ENCODE measurements around the gene CEP72. TPM values are rescaled to one million over a fixed set of nuclear protein-coding genes. Genes with fewer than 3 reads are reported as not detected.

CEP72 gene
- polyA plus RNA-seq, 1 donor (not counting 4 experiments of a cell fraction or from before 2014, with no cell fraction given) = 4.5 TPM

- no peak overlapping the region for H2AFZ ChIP-seq (ENCODE audit: control insufficient read depth, low read length)
- no peaks in the 10 kb centered on the region for H3K9me1 ChIP-seq (ENCODE audit: control insufficient read depth, extremely low read depth, insufficient read depth, low read length)
- FAIRE-seq (no peak), DNase-seq (ENCODE audit: low read depth, low spot score) (no peak)
- H3K4me1 ChIP-seq (ENCODE audit: control insufficient read depth, extremely low read depth, insufficient read depth, low read length) = no peaks in the 10 kb centered on the region
- H3K27me3 ChIP-seq (ENCODE audit: control insufficient read depth, extremely low read depth, insufficient read depth, low read length) = peaks cover 10% of the 10 kb centered on the region
- H3K9me3 ChIP-seq (ENCODE audit: control insufficient read depth, low read depth, low read length) = no peaks in the 10 kb centered on the region
- dilution Hi-C loops (cut with MboI; ENCODE audit: extremely low pct_ligation_motif_present, low sequenced_read_pairs) = no loop called here
- no peak for TF ChIP-seq EZH2 (IDR thresholded peaks at IDR 0.05; ENCODE audit: low read length)
- TF ChIP-seq, protein P1, sequence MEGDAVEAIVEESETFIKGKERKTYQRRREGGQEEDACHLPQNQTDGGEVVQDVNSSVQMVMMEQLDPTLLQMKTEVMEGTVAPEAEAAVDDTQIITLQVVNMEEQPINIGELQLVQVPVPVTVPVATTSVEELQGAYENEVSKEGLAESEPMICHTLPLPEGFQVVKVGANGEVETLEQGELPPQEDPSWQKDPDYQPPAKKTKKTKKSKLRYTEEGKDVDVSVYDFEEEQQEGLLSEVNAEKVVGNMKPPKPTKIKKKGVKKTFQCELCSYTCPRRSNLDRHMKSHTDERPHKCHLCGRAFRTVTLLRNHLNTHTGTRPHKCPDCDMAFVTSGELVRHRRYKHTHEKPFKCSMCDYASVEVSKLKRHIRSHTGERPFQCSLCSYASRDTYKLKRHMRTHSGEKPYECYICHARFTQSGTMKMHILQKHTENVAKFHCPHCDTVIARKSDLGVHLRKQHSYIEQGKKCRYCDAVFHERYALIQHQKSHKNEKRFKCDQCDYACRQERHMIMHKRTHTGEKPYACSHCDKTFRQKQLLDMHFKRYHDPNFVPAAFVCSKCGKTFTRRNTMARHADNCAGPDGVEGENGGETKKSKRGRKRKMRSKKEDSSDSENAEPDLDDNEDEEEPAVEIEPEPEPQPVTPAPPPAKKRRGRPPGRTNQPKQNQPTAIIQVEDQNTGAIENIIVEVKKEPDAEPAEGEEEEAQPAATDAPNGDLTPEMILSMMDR (optimal IDR thresholded peaks at IDR 0.05 in 1 of 3, IDR thresholded peaks at IDR 0.05 in 1 of 3, conservative IDR thresholded peaks at IDR 0.05 in 1 of 3; ENCODE audit: extremely low read depth in 1 of 3, insufficient read depth in 2 of 3, low read length in 3 of 3) = no peak
- H3K79me2 ChIP-seq (ENCODE audit: control insufficient read depth, insufficient read depth, low read length) = no peaks in the 10 kb centered on the region
- no peak overlapping the region for H3K9ac ChIP-seq (ENCODE audit: control insufficient read depth, extremely low read depth, insufficient read depth, low read length)
- H3K4me3 ChIP-seq (ENCODE audit: control insufficient read depth in 2 of 3, extremely low read depth in 1 of 3, insufficient read depth in 2 of 3, low read depth in 1 of 3, low read length in 3 of 3) = no peak overlapping the region
- no peak overlapping the region for H3K27ac ChIP-seq (ENCODE audit: control insufficient read depth, insufficient read depth, low read length)
- no peaks in the 10 kb centered on the region for H3K36me3 ChIP-seq (ENCODE audit: control insufficient read depth in 2 of 2, extremely low read depth in 1 of 2, insufficient read depth in 2 of 2, low read length in 2 of 2)
- no peaks in the 10 kb centered on the region for H4K20me1 ChIP-seq (ENCODE audit: control insufficient read depth, extremely low read depth, insufficient read depth, low read length)
- H3K4me2 ChIP-seq (ENCODE audit: control insufficient read depth, extremely low read depth, insufficient read depth, low read depth, low read length) = no peak overlapping the region
Measured at GRCh38 chr5:600886-601541, 11.1 kb upstream of the CEP72 start.

GRCh38 chr5:601771-602465 is 10.2 kb upstream of the CEP72 start:
- no peak overlapping the region for H2AFZ ChIP-seq (ENCODE audit: control insufficient read depth, low read length)
- no peak overlapping the region for H3K4me3 ChIP-seq (ENCODE audit: control insufficient read depth in 2 of 3, extremely low read depth in 1 of 3, insufficient read depth in 2 of 3, low read depth in 1 of 3, low read length in 3 of 3)
- no peaks in the 10 kb centered on the region for H3K36me3 ChIP-seq (ENCODE audit: control insufficient read depth in 2 of 2, extremely low read depth in 1 of 2, insufficient read depth in 2 of 2, low read length in 2 of 2)
- no peak overlapping the region for H3K9ac ChIP-seq (ENCODE audit: control insufficient read depth, extremely low read depth, insufficient read depth, low read length)
- TF ChIP-seq, protein P1 (optimal IDR thresholded peaks at IDR 0.05 in 1 of 3, IDR thresholded peaks at IDR 0.05 in 1 of 3, conservative IDR thresholded peaks at IDR 0.05 in 1 of 3; ENCODE audit: extremely low read depth in 1 of 3, insufficient read depth in 2 of 3, low read length in 3 of 3) = no peak
- TF ChIP-seq EZH2 (IDR thresholded peaks at IDR 0.05; ENCODE audit: low read length) = no peak
- no peaks in the 10 kb centered on the region for H3K9me1 ChIP-seq (ENCODE audit: control insufficient read depth, extremely low read depth, insufficient read depth, low read length)
- no peaks in the 10 kb centered on the region for H3K79me2 ChIP-seq (ENCODE audit: control insufficient read depth, insufficient read depth, low read length)
- no peak for FAIRE-seq
- H3K4me1 ChIP-seq (ENCODE audit: control insufficient read depth, extremely low read depth, insufficient read depth, low read length) = no peaks in the 10 kb centered on the region
- H3K27me3 ChIP-seq (ENCODE audit: control insufficient read depth, extremely low read depth, insufficient read depth, low read length) = peaks cover 10% of the 10 kb centered on the region
- no peak overlapping the region for H3K4me2 ChIP-seq (ENCODE audit: control insufficient read depth, extremely low read depth, insufficient read depth, low read depth, low read length)
- no peak for DNase-seq (ENCODE audit: low read depth, low spot score)
- H4K20me1 ChIP-seq (ENCODE audit: control insufficient read depth, extremely low read depth, insufficient read depth, low read length) = no peaks in the 10 kb centered on the region
- no peak overlapping the region for H3K27ac ChIP-seq (ENCODE audit: control insufficient read depth, insufficient read depth, low read length)
- dilution Hi-C loops (cut with MboI; ENCODE audit: extremely low pct_ligation_motif_present, low sequenced_read_pairs) = no loop called here
- H3K9me3 ChIP-seq (ENCODE audit: control insufficient read depth, low read depth, low read length) = no peaks in the 10 kb centered on the region

Measured in keratinocyte (primary cell).